ENCODE results near the gene SMIM45.

The SMIM45 gene

DNA sequence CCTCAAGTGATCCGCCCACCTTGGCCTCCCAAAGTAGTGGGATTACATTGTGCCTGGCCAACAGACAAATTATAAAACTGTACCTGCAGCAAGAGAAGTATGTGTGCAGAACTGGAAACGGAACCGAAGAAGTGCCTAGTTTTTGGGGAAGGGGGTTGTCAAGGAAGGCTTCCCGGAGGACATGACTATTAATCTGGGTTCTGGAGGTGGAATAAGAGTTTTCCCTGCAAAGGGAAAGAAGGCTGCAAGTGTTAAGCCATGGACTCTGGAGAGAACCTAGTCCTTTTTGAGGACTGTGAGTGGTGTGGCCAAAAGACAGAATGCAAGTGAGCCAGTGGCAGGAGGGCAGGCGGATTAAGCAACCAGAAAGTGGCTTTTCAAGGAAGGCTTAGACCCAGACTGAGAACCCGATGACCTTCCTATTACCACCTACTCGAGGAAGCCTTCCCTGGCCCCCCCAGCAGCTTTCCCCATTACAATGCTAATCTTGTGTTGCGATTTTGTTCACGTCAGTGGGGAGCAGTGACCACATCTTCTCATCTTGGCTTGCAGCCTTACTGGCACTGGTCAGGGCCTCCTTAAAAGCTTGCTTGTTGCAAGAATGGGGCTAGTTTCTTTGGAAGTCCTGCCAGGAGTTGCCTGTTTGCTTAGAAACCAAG is 11.6 kb downstream of the SMIM45 start:
- Histone ChIP-seq H3K27ac (ENCODE audit: insufficient read depth, low read depth, low read length) (no peak overlapping the region), H3K4me3 (replicated peaks in 1 of 3; ENCODE audit: insufficient read depth in 1 of 3, low read depth in 1 of 3, low read length in 3 of 3) (no peak overlapping the region), H3K9ac (replicated peaks; ENCODE audit: extremely low read depth, insufficient read depth, low read length) (no peak overlapping the region), H3K79me2 (ENCODE audit: control insufficient read depth, insufficient read depth, low read length) (no peaks in the 10 kb centered on the region), H3K27me3 (ENCODE audit: control insufficient read depth in 2 of 2, insufficient read depth in 2 of 2, low read length in 2 of 2) (no peaks in the 10 kb centered on the region), H3K4me2 (ENCODE audit: insufficient read depth, low read length) (no peak overlapping the region), H3K9me1 (replicated peaks; ENCODE audit: control insufficient read depth, extremely low read depth, insufficient read depth, low read length) (no peaks in the 10 kb centered on the region), H4K20me1 (replicated peaks; ENCODE audit: control insufficient read depth, extremely low read depth, insufficient read depth, low read length) (no peaks in the 10 kb centered on the region), H3K36me3 (ENCODE audit: control insufficient read depth in 2 of 2, extremely low read depth in 1 of 2, insufficient read depth in 2 of 2, low read length in 2 of 2) (no peaks in the 10 kb centered on the region), H3K9me3 (replicated peaks; ENCODE audit: control insufficient read depth, insufficient read depth, low read length) (no peaks in the 10 kb centered on the region), H3K4me1 (ENCODE audit: control insufficient read depth, extremely low read depth, insufficient read depth, low read length) (peaks cover 2% of the 10 kb centered on the region), H2AFZ (ENCODE audit: low read depth, low read length) (no peak overlapping the region)
- intact Hi-C loops (cut with micrococcal nuclease) = no loop called here
- dilution Hi-C loops (cut with MboI; ENCODE audit: extremely low pct_ligation_motif_present, low sequenced_read_pairs) = no loop called here
- TF ChIP-seq FOS (IDR thresholded peaks at IDR 0.05; ENCODE audit: borderline replicate concordance, insufficient read depth, low read length) (no peak), GATA2 (IDR thresholded peaks at IDR 0.05; ENCODE audit: insufficient read depth, insufficient read length, low read depth, low read length) (no peak), POLR2A (IDR thresholded peaks at IDR 0.05; ENCODE audit: low read depth, low read length) (no peak)
- TF ChIP-seq, protein P1, sequence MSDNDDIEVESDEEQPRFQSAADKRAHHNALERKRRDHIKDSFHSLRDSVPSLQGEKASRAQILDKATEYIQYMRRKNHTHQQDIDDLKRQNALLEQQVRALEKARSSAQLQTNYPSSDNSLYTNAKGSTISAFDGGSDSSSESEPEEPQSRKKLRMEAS (IDR thresholded peaks at IDR 0.05; ENCODE audit: insufficient read depth, insufficient read length) = no peak
- POLR2A ChIA-PET = no interaction called here
- CTCF ChIA-PET = interaction anchor here (0.6 to 5.7 kb wide), 6 partner anchors 9 to 266 kb away, joined by 3 to 83 read pairs (median 4); partner anchors contain the start of gene CENPM
- no TSS peak for BruUV-seq (replicated peaks)
- DNase-seq (ENCODE audit: low read depth, low spot score) = no peak
- no peak for FAIRE-seq

- Histone ChIP-seq H3K9me3 (replicated peaks; ENCODE audit: control insufficient read depth, insufficient read depth, low read length) (no peaks in the 10 kb centered on the region), H3K36me3 (ENCODE audit: control insufficient read depth in 2 of 2, extremely low read depth in 1 of 2, insufficient read depth in 2 of 2, low read length in 2 of 2) (no peaks in the 10 kb centered on the region), H3K79me2 (ENCODE audit: control insufficient read depth, insufficient read depth, low read length) (no peaks in the 10 kb centered on the region), H3K27ac (ENCODE audit: insufficient read depth, low read depth, low read length) (no peak overlapping the region), H3K9me1 (replicated peaks; ENCODE audit: control insufficient read depth, extremely low read depth, insufficient read depth, low read length) (no peaks in the 10 kb centered on the region), H3K27me3 (ENCODE audit: control insufficient read depth in 2 of 2, insufficient read depth in 2 of 2, low read length in 2 of 2) (no peaks in the 10 kb centered on the region), H2AFZ (ENCODE audit: low read depth, low read length) (no peak overlapping the region), H3K4me3 (replicated peaks in 1 of 3; ENCODE audit: insufficient read depth in 1 of 3, low read depth in 1 of 3, low read length in 3 of 3) (no peak overlapping the region), H3K4me1 (ENCODE audit: control insufficient read depth, extremely low read depth, insufficient read depth, low read length) (peaks cover 4% of the 10 kb centered on the region), H3K9ac (replicated peaks; ENCODE audit: extremely low read depth, insufficient read depth, low read length) (no peak overlapping the region), H4K20me1 (replicated peaks; ENCODE audit: control insufficient read depth, extremely low read depth, insufficient read depth, low read length) (no peaks in the 10 kb centered on the region), H3K4me2 (ENCODE audit: insufficient read depth, low read length) (no peak overlapping the region)
- no TSS peak for BruUV-seq (replicated peaks)
- dilution Hi-C loops (cut with MboI; ENCODE audit: extremely low pct_ligation_motif_present, low sequenced_read_pairs) (no loop called here), intact Hi-C loops (cut with micrococcal nuclease) (no loop called here)
- DNase-seq (ENCODE audit: low read depth, low spot score) = no peak
- FAIRE-seq = no peak
- TF ChIP-seq, protein P1 (IDR thresholded peaks at IDR 0.05; ENCODE audit: insufficient read depth, insufficient read length) = no peak
- TF ChIP-seq JUN (IDR thresholded peaks at IDR 0.05; ENCODE audit: borderline replicate concordance, insufficient read depth, insufficient read length, low read depth) (no peak), CTCF (IDR thresholded peaks at IDR 0.05; ENCODE audit: extremely low read depth in 1 of 2, insufficient read depth in 1 of 2, low read depth in 1 of 2, low read length in 2 of 2) (no peak), GATA2 (IDR thresholded peaks at IDR 0.05; ENCODE audit: insufficient read depth, insufficient read length, low read depth, low read length) (no peak), MYC (IDR thresholded peaks at IDR 0.05; ENCODE audit: low read depth, low read length) (no peak), EZH2 (IDR thresholded peaks at IDR 0.05; ENCODE audit: borderline replicate concordance, low read depth, low read length, severe bottlenecking) (no peak)
- POLR2A ChIA-PET = no interaction called here
- CTCF ChIA-PET = interaction anchor here (0.8 to 5.7 kb wide), 6 partner anchors 10 to 509 kb away, joined by 3 to 83 read pairs (median 4); partner anchors contain the start of gene CENPM
These were observed 12.2 kb downstream of the SMIM45 start for GRCh38 chr22:41964112-41964491.

All from endothelial cell of umbilical vein (primary cell).